ENCODE results near the gene HOXC5.

Gene HOXC5

DNA sequence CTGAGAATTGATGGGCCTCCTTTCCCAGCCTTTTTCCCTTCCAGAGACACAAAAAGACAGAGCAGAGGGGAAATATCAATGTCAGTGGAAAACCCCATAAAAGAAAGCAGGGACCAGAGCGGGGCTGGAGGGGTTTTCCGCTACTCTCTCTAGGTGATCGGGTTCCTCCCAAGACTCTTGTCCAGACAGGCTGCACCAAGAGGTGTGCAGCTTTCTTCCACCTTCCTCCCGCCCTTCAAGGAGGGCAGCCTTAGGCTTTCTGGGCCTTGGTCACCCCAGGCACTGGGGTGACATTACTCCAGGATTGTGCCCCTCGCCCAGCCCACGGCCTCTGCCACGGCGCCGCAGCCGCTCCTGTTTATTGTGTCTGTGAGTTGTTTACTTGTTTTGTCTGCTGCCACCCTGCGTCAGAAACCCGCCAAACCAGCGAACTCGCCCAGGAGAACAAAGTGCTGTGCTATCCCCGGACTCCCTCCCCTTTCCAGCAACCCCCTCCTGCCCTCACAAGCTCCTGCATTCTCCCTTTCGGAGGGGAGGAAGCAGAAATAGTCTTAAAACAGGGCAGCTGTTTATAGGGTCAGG lies 11.3 kb upstream of the HOXC5 start:
- DNase-seq, result no peak

DNA sequence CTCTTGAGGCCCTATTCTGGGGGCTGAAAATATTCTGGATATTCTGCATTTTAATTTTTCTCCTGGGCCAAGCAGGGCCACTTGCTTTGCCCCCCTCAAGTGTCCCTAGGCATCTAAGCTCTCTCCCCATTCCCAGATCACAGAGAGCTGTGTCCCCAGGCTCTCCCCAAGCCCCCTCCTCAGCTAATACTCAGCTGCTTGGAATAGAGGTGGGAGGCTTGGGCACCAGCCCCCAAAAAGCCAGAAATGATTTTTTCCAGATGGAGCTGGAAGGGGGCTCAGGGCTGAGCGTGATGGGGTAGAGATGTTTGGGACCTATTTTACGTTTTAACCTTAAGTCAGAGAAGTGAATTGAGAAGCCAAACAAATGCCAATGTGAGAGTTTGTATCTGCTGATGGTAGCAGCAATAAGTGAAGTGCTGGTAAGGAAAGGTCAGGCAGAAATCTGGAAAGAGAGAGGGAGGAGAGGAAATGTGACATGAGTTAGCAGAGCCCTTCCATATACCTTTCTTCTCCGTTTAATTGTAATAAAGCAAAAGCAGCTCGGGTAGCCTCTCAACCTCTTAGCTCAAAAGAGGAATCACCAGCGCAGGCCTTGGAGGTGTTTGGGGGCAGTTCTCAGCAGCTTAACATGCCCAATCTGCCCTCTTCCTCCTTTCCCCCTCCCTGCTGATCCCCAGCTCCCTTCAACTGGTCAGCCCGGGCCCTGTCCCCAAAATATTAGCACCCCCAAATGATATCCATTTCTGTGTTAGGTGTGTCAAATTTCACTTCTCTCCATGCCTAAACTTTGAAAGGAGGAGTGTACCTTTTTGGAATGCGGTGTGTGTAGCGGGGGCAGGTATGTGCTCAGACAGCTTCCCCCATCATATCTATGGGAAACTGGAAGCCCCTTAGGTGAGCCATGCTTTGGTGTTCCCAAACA lies 9.6 kb upstream of the HOXC5 start:
- DNase-seq, result no peak

DNA sequence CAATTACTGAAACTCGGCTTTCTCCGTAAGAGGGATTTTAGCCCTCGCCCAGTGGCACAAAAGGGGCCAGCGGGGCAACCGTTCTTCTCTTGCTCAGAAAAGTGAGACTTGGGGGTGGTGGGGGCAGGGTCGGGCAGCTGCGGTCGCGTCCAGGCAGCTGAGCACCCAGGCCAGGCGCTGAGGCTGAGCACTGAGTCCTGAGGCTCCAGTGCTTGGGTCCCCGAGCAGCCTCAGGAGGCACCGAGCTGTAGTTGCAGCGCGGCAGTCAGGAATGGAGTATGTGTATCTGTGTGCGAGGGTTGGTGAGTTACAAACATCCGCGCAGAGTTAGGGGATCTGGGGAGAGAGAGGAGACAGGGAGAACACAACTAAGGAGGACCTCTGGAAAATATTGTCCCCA lies 8.7 kb upstream of the HOXC5 start:
- DNase-seq, result no peak

DNA sequence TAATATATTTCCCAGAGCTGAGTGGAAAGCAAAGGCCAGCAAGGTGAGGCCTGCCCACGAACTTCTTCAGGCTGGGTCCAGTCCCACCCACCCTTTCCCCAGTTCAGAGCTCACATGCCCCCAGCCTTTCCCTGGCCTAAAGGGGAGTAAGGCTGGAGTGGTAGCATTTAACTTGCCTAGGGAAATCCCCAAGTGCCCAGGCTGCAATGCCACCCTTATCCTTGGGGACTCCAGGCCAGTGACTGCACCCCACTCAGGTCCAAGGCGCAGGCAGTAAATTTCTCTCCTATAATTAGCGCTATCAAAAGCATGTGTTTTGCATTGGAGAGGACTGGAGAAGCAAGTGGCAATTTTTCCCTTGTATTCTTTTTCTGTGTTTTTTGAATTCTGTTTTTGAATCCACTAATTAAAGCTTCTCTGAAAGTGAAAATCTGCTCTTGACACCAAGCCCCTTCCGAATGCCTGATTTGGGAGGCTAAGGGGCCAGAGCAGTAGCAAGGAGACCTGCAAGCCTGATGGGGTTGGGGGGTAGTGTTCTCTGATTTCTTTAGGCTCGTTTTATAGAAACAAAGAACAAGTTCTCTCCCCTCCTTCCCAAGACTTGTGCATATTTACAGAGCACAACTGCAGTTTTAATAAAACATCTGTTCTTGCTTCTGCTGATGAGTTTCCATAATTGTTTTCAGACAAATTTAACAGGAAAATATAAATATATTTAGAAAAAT lies 8.1 kb upstream of the HOXC5 start:
- DNase-seq, result no peak

DNA sequence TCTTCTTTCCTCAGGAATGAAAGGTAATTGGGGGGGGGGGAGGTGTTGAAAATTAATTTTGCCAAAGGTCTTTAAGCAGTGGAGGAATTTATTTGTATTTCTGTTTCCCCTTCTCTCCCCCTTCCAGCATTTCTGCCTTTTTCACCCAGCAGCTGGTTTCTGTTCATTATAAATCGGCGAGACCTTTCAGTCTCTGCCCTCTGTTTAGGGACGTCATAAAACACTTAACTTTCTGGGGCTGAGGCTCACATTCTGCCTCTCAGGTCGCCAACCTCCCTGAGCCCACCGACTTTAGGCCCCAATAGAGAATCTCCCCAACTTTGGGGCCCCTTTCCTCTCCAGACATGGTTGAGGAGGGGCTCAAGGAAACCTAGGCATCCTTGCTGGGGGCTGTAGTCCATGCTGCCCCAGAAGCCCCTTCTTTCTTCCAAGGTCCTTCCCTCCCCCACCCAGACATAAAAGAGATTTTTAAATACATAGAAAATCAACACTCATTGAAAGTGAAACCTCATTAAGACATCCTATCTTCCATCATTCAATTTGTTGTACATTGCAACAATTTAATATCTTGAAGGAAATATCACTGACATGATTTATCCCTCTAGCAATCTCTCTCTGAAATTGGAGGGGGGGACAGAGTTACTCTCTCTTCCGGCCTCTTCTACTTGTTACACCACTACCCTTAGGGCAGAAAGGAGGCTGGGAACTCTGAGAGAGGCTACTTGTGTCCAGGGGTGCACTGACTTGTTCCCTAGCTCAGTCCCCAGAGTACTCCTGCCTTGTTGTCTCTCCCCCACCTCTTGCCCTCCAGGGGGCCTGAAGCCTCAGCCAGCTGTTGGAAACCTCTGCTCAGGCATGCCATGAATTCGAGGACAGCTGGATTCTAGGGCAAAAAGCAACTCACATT lies 7.1 kb upstream of the HOXC5 start:
- DNase-seq, result no peak

DNA sequence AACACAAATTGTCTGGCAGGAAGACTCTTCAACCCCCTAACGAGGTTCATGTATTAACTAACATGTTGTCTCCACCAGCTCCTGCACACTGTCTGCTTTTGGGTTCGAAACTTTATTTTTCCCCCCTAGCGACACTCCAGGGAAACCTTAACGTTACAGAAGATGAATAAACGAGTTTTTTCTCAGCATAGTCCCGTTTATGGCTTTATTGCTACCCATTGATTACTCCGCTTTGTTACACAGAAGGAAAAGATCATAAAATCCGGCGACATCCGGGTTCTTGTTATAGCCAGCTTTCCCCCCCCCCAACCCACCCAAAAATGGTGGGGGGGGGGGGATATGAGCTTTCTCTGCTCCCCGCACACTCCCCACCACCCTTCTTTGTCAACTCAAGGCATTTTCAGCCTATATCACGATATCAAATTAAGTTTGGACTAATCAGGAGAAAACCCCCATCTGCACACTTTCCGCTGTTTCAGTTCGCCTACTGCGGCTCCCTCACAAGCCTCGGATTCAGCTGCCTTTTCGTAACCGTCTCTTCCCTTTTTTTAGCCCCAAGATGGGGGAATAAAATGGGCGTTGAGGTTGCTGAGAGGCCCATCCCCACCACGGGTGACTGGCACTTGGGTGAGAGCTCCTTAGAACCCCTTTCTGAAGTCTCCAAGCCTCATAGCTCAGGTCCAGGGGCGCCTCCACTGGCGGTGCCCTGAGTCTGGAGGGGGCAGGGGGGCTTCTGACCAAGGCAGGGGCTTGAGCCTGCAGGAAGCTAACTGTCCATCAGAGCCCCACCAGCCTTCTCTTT lies 6.0 kb upstream of the HOXC5 start:
- no peak for DNase-seq

DNA sequence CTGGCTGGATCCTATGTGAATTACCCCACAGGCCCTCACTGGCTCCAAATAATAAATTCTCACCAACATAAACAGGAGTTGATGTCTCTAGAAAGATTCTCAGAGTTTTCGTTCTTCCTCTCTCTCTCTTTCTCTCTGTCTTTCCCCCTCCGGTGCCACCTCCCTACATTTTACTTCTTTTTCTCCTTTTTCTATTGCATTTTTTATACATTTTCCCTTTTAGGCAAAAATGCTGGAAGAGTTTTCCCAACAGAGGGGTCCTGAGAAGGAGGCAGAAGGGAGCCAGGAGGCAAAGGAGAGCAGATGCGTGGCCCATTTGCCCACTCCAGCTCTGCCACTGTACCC lies 5.4 kb upstream of the HOXC5 start:
- DNase-seq, result no peak

DNA sequence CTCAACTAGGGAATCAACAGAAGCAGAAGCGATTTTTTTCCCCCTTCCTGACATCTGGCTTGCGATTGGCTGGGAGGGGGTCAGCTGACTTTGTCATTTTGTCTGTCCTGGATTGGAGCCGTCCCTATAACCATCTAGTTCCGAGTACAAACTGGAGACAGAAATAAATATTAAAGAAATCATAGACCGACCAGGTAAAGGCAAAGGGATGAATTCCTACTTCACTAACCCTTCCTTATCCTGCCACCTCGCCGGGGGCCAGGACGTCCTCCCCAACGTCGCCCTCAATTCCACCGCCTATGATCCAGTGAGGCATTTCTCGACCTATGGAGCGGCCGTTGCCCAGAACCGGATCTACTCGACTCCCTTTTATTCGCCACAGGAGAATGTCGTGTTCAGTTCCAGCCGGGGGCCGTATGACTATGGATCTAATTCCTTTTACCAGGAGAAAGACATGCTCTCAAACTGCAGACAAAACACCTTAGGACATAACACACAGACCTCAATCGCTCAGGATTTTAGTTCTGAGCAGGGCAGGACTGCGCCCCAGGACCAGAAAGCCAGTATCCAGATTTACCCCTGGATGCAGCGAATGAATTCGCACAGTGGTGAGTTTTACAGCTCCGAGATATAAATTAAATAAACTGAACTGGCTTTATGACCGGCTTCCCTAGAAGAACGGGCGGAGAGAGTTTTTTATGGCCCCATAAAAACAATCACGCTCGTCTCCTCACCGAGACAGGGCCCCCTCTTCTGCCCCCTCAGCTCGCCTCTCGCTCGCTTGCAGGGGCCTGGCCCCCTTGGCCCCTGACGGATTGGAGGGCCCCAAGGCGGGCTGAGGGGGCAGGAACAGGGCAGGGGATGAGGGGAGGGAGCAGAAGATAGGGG lies 4.3 kb upstream of the HOXC5 start, which contains the start of gene HOXC6:
Gene HOXC6, plus strand, starts transcription at position 127 of the 888 bp plus-strand sequence. Its CDS starts 82 bp downstream, at position 209.
- no peak for DNase-seq

DNA sequence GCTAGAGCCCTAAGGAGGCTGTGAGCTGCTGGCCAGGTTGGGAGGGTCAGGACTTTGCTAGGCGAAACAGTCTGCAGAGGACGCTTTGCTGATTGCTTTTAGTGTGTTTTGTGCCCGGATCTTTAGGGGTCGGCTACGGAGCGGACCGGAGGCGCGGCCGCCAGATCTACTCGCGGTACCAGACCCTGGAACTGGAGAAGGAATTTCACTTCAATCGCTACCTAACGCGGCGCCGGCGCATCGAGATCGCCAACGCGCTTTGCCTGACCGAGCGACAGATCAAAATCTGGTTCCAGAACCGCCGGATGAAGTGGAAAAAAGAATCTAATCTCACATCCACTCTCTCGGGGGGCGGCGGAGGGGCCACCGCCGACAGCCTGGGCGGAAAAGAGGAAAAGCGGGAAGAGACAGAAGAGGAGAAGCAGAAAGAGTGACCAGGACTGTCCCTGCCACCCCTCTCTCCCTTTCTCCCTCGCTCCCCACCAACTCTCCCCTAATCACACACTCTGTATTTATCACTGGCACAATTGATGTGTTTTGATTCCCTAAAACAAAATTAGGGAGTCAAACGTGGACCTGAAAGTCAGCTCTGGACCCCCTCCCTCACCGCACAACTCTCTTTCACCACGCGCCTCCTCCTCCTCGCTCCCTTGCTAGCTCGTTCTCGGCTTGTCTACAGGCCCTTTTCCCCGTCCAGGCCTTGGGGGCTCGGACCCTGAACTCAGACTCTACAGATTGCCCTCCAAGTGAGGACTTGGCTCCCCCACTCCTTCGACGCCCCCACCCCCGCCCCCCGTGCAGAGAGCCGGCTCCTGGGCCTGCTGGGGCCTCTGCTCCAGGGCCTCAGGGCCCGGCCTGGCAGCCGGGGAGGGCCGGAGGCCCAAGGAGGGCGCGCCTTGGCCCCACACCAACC lies 3.1 kb upstream of the HOXC5 start:
- DNase-seq, result no peak

DNA sequence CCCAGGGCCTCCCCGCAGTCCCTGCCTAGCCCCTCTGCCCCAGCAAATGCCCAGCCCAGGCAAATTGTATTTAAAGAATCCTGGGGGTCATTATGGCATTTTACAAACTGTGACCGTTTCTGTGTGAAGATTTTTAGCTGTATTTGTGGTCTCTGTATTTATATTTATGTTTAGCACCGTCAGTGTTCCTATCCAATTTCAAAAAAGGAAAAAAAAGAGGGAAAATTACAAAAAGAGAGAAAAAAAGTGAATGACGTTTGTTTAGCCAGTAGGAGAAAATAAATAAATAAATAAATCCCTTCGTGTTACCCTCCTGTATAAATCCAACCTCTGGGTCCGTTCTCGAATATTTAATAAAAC lies 2.4 kb upstream of the HOXC5 start:
- no peak for DNase-seq

DNA sequence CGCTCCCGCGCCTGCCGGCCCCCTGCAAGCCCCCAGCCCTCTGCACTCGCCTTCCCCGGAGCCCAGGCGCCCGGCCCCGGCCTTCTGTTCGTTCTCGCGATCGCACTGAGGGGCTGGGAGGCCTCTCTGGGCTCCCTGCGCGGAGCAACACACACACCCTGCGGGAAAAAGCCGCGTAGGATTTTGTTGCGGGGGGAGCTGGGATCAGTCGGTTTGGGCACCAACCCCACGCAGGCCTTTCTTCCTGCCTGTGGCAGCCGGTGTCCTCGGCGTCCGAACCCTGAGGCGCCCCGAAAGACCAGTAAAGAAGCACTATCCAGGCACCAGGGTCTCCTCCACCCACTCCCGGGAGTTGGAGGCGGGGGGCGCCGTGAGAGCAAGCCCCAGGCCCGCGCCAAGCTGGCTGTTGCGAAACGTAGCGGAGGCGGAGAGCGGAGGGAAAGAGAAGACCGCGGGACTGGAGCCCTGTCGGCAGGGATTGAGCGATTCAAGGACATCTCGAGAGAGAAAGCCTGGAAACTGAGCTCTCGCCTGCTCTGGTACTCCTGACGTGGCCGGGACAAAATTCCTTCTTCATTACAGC lies 1.9 kb upstream of the HOXC5 start:
- DNase-seq, result no peak

DNA sequence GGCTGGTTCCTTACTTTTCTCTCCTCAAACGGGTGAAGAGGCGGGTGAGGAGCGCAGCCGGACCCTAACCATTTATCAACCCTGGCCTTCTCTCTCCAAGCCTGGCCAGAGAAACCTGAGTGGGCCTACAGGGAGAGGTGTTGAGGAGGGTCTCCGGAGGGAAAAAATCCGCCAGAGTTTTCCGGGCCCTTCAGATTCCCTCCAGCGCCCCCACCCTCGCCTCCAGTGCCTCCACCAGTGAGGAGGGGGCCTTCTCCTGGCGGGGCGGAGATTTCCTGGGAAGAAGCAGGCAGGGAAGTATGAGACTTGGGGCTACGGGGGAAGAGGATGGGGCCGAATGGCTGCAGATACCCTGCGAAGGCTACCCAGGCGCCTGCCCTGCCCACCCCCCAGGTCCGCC lies 1.4 kb upstream of the HOXC5 start:
- no peak for DNase-seq

DNA sequence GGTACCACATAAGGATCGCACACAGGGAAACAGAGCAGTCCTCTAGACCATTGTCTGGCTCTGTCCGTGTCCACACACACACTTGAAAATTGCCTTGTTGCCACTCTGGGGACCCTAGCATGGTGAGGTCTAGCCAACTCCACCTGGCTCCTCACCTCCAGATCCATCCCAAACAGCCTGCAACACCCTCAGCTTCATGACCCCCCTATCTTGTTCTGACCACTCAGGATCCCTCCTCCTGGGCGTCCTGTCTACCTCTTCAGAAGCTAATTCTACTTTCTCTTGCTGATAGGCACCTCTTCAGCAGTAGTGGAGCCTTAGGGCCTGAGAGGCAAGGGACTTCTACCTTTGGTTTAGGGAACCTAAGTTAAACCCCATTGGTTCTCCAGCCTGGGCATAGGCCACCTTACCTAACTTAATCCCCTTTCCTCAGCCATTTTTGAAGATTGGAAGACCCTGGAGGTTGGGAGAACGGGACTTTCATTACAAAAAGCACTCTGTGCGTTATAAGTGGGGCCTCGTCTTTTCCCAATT lies 697 bp upstream of the HOXC5 start:
- DNase-seq, result no peak

DNA sequence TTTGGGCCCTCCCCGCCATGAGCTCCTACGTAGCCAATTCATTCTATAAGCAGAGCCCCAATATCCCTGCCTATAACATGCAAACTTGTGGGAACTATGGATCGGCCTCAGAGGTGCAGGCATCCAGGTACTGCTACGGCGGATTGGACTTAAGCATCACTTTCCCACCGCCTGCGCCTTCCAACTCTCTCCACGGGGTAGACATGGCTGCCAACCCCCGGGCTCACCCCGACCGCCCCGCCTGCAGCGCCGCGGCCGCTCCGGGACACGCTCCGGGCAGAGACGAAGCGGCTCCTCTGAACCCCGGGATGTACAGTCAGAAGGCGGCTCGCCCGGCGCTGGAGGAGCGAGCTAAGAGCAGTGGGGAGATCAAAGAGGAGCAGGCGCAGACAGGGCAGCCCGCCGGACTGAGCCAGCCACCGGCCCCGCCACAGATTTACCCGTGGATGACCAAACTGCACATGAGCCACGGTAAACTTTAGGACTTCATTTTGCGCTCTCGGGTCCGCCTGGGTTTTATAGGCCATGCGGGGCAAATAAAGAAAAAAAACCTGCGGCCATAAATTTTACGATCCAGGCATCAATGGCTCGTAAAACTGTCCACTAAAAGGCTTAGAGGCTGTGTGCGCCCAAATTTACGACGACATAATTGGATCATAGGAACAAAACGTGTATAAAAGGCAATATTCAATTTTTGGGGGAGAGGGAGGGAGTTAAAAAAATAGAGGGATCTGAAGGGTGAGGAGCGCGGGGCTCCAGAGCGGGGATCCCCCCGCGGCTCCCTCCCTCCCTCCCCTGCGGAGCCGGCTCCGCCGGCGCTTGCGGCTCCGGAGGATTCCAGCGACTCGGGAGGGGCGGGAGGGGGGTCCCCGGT lies 493 bp downstream of the HOXC5 start:
- no peak for DNase-seq

DNA sequence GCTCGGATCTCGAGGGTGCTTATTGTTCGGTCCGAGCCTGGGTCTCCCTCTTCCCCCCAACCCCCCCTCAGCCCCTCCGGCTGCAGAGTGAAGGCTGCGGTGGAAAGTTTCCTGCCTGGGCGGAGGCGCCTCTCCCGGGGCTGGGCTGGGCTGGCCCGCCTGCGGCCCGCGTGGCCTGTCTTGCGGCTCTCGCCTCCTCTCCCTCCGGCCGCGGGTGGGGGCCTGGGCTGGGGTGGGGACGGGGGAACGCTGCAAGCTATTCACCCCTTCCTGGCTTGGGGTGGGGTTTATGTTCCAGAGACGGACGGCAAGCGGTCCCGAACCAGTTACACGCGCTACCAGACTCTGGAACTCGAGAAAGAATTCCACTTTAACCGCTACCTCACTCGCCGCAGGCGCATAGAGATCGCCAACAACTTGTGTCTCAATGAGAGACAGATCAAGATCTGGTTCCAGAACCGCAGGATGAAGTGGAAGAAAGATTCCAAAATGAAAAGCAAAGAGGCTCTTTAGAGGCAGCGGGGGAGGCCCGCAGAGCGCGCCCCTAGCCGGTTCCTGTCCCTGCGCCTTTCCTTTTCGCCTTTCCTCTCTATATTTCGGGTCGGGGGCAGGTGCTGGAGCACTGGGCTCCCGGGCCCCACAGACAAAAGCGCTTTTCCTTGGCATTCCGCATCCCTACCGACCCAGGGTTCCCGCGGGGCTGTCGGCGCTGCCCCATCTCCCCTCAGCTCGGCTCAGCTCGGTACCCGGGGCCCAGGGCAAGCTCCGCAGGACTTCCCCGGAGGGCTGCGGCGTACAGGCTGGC lies 1.3 kb downstream of the HOXC5 start:
- DNase-seq, result no peak

DNA sequence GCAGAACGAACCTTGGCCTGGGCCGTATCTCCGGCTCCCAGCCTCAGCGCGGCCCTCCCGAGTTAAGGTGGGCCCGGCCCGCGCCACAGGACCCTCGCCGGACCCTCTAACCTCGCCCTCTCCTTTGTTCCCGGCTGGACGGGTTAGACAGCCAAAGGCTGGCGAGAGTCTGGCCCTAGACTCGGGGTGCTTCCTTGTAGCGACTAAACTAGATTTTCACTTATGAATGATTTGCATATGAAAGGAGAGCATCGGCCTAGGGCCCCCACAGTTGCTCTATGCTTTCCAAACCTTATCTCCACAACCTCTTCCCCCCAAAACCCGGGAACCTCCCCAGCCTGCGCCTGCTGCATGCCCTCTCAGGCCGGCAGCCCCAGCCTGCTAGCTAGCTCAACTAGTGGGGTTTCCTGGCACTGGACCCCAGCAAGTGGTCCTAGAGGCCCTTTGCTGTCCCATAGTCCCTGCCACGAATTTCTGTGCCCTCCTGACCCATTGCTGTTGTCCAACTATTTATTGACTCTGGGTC lies 2.0 kb downstream of the HOXC5 start:
- DNase-seq, result no peak
